SK-N-SH treated with all-trans-retinoic acid at 6 μM for 48 hours (cell line): ENCODE measurements around the gene AP4S1.

Experiments used
- ARNTL ChIP-seq: fragments of 450-650 bp; formaldehyde crosslinking; IDR thresholded peaks from 2 replicates; pipeline ENCODE4 v1.5.0; 2020; ENCODE audit warnings: low read depth, mild to moderate bottlenecking, moderate library complexity, borderline replicate concordance
- BACH2 ChIP-seq: fragments of 250-450 bp; sonication (Bioruptor Pico); IDR thresholded peaks from 2 replicates; pipeline ENCODE4 v1.9.0; 2021; ENCODE audit warnings: mild to moderate bottlenecking, borderline replicate concordance
- CSDC2 ChIP-seq: fragments of 250-450 bp; sonication (Bioruptor Pico); IDR thresholded peaks from 2 replicates; pipeline ENCODE4 v1.5.0; 2020; ENCODE audit warnings: mild to moderate bottlenecking, moderate library complexity
- GLIS3 ChIP-seq: fragments of 250-450 bp; sonication (Bioruptor Pico); IDR thresholded peaks from 2 replicates; pipeline ENCODE4 v1.5.0; 2020; ENCODE audit warnings: mild to moderate bottlenecking, moderate library complexity
- RARB ChIP-seq: fragments of 250-450 bp; sonication (Bioruptor Pico); IDR thresholded peaks from 2 replicates; pipeline ENCODE4 v1.8.0; 2021; ENCODE audit warnings: mild to moderate bottlenecking, moderate library complexity
- SNAI2 ChIP-seq: fragments of 250-450 bp; sonication (Bioruptor Pico); IDR thresholded peaks from 2 replicates; pipeline ENCODE4 v1.5.0; 2020; ENCODE audit warnings: mild to moderate bottlenecking, moderate library complexity
- TCF4 ChIP-seq: fragments of 250-450 bp; sonication (Bioruptor Pico); IDR thresholded peaks from 2 replicates; pipeline ENCODE4 v1.8.0; 2021; ENCODE audit warnings: mild to moderate bottlenecking, moderate library complexity, borderline replicate concordance
- ZC3H10 ChIP-seq: fragments of 250-450 bp; sonication (Bioruptor Pico); IDR thresholded peaks from 2 replicates; pipeline ENCODE4 v1.5.1; 2021; ENCODE audit warnings: mild to moderate bottlenecking, moderate library complexity
- ZFP3 ChIP-seq: fragments of 250-450 bp; sonication (Bioruptor Pico); IDR thresholded peaks from 2 replicates; pipeline ENCODE4 v1.5.0; 2020; ENCODE audit warnings: mild to moderate bottlenecking, moderate library complexity
- ZFP30 ChIP-seq: fragments of 450-650 bp; formaldehyde crosslinking; IDR thresholded peaks from 2 replicates; pipeline ENCODE4 v1.5.0; 2022; ENCODE audit warnings: mild to moderate bottlenecking, moderate library complexity
- ZNF565 ChIP-seq: fragments of 450-650 bp; formaldehyde crosslinking; conservative IDR thresholded peaks from 2 replicates; pipeline ENCODE4 v1.5.0; 2020; ENCODE audit warnings: low read depth, mild to moderate bottlenecking, moderate library complexity
- ZNF8 ChIP-seq: fragments of 450-650 bp; formaldehyde crosslinking; IDR thresholded peaks from 2 replicates; pipeline ENCODE4 v1.5.0; 2020; ENCODE audit warnings: mild to moderate bottlenecking, moderate library complexity
- TF ChIP-seq, protein P1 (sequence below): fragments of 250-450 bp; sonication (Bioruptor Pico); IDR thresholded peaks from 2 replicates; pipeline ENCODE4 v1.8.0; 2020; ENCODE audit warnings: mild to moderate bottlenecking, moderate library complexity, borderline replicate concordance
- TF ChIP-seq, protein P2 (sequence below): fragments of 250-450 bp; sonication (Bioruptor Pico); IDR thresholded peaks from 2 replicates; pipeline ENCODE4 v1.5.1; 2020; ENCODE audit warnings: low read depth, mild to moderate bottlenecking, moderate library complexity

GRCh38 chr14:31139301-31139847 lies 113.9 kb downstream of the AP4S1 start:
- TF ChIP-seq TCF4 (no peak), ZFP30 (CRISPR knock-in tag) (no peak), CSDC2 (no peak), ARNTL (CRISPR knock-in tag) (no peak), SNAI2 (CRISPR knock-in tag) (no peak), ZNF565 (CRISPR knock-in tag) (no peak), ZFP3 (CRISPR knock-in tag) (no peak), ZNF8 (CRISPR knock-in tag) (no peak), RARB (no peak), BACH2 (CRISPR knock-in tag) (no peak), ZC3H10 (no peak), GLIS3 (no peak)
- TF ChIP-seq, protein P1, sequence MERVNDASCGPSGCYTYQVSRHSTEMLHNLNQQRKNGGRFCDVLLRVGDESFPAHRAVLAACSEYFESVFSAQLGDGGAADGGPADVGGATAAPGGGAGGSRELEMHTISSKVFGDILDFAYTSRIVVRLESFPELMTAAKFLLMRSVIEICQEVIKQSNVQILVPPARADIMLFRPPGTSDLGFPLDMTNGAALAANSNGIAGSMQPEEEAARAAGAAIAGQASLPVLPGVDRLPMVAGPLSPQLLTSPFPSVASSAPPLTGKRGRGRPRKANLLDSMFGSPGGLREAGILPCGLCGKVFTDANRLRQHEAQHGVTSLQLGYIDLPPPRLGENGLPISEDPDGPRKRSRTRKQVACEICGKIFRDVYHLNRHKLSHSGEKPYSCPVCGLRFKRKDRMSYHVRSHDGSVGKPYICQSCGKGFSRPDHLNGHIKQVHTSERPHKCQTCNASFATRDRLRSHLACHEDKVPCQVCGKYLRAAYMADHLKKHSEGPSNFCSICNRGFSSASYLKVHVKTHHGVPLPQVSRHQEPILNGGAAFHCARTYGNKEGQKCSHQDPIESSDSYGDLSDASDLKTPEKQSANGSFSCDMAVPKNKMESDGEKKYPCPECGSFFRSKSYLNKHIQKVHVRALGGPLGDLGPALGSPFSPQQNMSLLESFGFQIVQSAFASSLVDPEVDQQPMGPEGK: no peak
- TF ChIP-seq, protein P2, sequence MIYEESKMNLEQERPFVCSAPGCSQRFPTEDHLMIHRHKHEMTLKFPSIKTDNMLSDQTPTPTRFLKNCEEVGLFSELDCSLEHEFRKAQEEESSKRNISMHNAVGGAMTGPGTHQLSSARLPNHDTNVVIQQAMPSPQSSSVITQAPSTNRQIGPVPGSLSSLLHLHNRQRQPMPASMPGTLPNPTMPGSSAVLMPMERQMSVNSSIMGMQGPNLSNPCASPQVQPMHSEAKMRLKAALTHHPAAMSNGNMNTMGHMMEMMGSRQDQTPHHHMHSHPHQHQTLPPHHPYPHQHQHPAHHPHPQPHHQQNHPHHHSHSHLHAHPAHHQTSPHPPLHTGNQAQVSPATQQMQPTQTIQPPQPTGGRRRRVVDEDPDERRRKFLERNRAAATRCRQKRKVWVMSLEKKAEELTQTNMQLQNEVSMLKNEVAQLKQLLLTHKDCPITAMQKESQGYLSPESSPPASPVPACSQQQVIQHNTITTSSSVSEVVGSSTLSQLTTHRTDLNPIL (CRISPR knock-in tag): no peak
